Activated naive CD8-positive, alpha-beta T cell (primary cell): ENCODE data around the gene RTN4.

ENCODE experiments used
- H3K27ac Mint-ChIP-seq: one replicate; pipeline ENCODE4 v1.8.0; 2021; ENCODE audit warnings: mixed read lengths
- H3K27me3 Mint-ChIP-seq: one replicate; pipeline ENCODE4 v1.8.0; 2021; ENCODE audit warnings: mixed read lengths
- H3K36me3 Mint-ChIP-seq: one replicate; pipeline ENCODE4 v1.8.0; 2021; ENCODE audit warnings: mixed read lengths
- H3K4me1 Mint-ChIP-seq: one replicate; pipeline ENCODE4 v1.8.0; 2021; ENCODE audit warnings: low read depth, mixed read lengths
- H3K4me3 Mint-ChIP-seq: one replicate; pipeline ENCODE4 v1.8.0; 2021; ENCODE audit warnings: mild to moderate bottlenecking, mixed read lengths
- H3K9me3 Mint-ChIP-seq: one replicate; pipeline ENCODE4 v1.8.0; 2021; ENCODE audit warnings: low read depth, mixed read lengths

RTN4 gene

GRCh38 chr2:55030766-55031165, 19.5 kb downstream of the RTN4 start:
- H3K4me3 Mint-ChIP-seq: no peak overlapping the region
- no peak overlapping the region for H3K27ac Mint-ChIP-seq
- peaks cover 6% of the 10 kb centered on the region for H3K36me3 Mint-ChIP-seq
- H3K4me1 Mint-ChIP-seq: peaks cover 52% of the 10 kb centered on the region
- H3K9me3 Mint-ChIP-seq: peaks cover 6% of the 10 kb centered on the region
- no peaks in the 10 kb centered on the region for H3K27me3 Mint-ChIP-seq

- Mint-ChIP-seq H3K9me3 (no peaks in the 10 kb centered on the region), H3K36me3 (no peaks in the 10 kb centered on the region), H3K4me3 (no peak overlapping the region), H3K4me1 (peaks cover 38% of the 10 kb centered on the region), H3K27me3 (no peaks in the 10 kb centered on the region), H3K27ac (no peak overlapping the region)
Measured at GRCh38 chr2:55029098-55029497, 21.2 kb downstream of the RTN4 start.

GRCh38 chr2:55027226-55027625, 23.0 kb downstream of the RTN4 start:
- peaks cover 20% of the 10 kb centered on the region for H3K4me1 Mint-ChIP-seq
- no peak overlapping the region for H3K4me3 Mint-ChIP-seq
- H3K27me3 Mint-ChIP-seq: no peaks in the 10 kb centered on the region
- H3K36me3 Mint-ChIP-seq: no peaks in the 10 kb centered on the region
- H3K9me3 Mint-ChIP-seq: no peaks in the 10 kb centered on the region
- H3K27ac Mint-ChIP-seq: no peak overlapping the region

GRCh38 chr2:55026202-55026601, 24.0 kb downstream of the RTN4 start:
- H3K4me3 Mint-ChIP-seq: no peak overlapping the region
- H3K27ac Mint-ChIP-seq: no peak overlapping the region
- H3K4me1 Mint-ChIP-seq: peaks cover 12% of the 10 kb centered on the region
- no peaks in the 10 kb centered on the region for H3K36me3 Mint-ChIP-seq
- no peaks in the 10 kb centered on the region for H3K9me3 Mint-ChIP-seq
- no peaks in the 10 kb centered on the region for H3K27me3 Mint-ChIP-seq

- H3K4me3 Mint-ChIP-seq: no peak overlapping the region
- peaks cover under 1% of the 10 kb centered on the region for H3K36me3 Mint-ChIP-seq
- peaks cover 6% of the 10 kb centered on the region for H3K4me1 Mint-ChIP-seq
- no peaks in the 10 kb centered on the region for H3K9me3 Mint-ChIP-seq
- H3K27me3 Mint-ChIP-seq: no peaks in the 10 kb centered on the region
- H3K27ac Mint-ChIP-seq: no peak overlapping the region
Measured at GRCh38 chr2:55025627-55026026, 24.6 kb downstream of the RTN4 start.

GRCh38 chr2:55025082-55025481, 25.2 kb downstream of the RTN4 start:
- Mint-ChIP-seq H3K4me3 (no peak overlapping the region), H3K4me1 (peaks cover 4% of the 10 kb centered on the region), H3K27ac (no peak overlapping the region), H3K9me3 (no peaks in the 10 kb centered on the region), H3K27me3 (no peaks in the 10 kb centered on the region), H3K36me3 (peaks cover 5% of the 10 kb centered on the region)

- Mint-ChIP-seq H3K4me1 (peaks cover 25% of the 10 kb centered on the region), H3K36me3 (peaks cover 21% of the 10 kb centered on the region), H3K9me3 (peaks cover 8% of the 10 kb centered on the region), H3K4me3 (no peak overlapping the region), H3K27me3 (no peaks in the 10 kb centered on the region), H3K27ac (no peak overlapping the region)
Measured at GRCh38 chr2:55022476-55022875, 27.8 kb downstream of the RTN4 start.

GRCh38 chr2:55019526-55020258, 30.6 kb downstream of the RTN4 start:
- Mint-ChIP-seq H3K27ac (no peak overlapping the region), H3K4me3 (no peak overlapping the region), H3K27me3 (no peaks in the 10 kb centered on the region), H3K36me3 (peaks cover 24% of the 10 kb centered on the region), H3K4me1 (peaks cover 31% of the 10 kb centered on the region), H3K9me3 (peaks cover 11% of the 10 kb centered on the region)

- H3K4me1 Mint-ChIP-seq: peaks cover 34% of the 10 kb centered on the region
- H3K36me3 Mint-ChIP-seq: peaks cover 24% of the 10 kb centered on the region
- no peaks in the 10 kb centered on the region for H3K27me3 Mint-ChIP-seq
- peaks cover 11% of the 10 kb centered on the region for H3K9me3 Mint-ChIP-seq
- no peak overlapping the region for H3K4me3 Mint-ChIP-seq
- no peak overlapping the region for H3K27ac Mint-ChIP-seq
Measured at GRCh38 chr2:55018619-55019018, 31.6 kb downstream of the RTN4 start.

GRCh38 chr2:55017880-55018279, 32.4 kb downstream of the RTN4 start:
- Mint-ChIP-seq H3K4me3 (no peak overlapping the region), H3K27me3 (no peaks in the 10 kb centered on the region), H3K36me3 (peaks cover 24% of the 10 kb centered on the region), H3K9me3 (peaks cover 11% of the 10 kb centered on the region), H3K27ac (peak overlapping the region; percentile 25), H3K4me1 (peaks cover 41% of the 10 kb centered on the region)

GRCh38 chr2:55017428-55017827, 32.8 kb downstream of the RTN4 start:
- Mint-ChIP-seq H3K27me3 (no peaks in the 10 kb centered on the region), H3K27ac (no peak overlapping the region), H3K4me3 (no peak overlapping the region), H3K4me1 (peaks cover 46% of the 10 kb centered on the region), H3K36me3 (peaks cover 24% of the 10 kb centered on the region), H3K9me3 (peaks cover 11% of the 10 kb centered on the region)

GRCh38 chr2:55014962-55015939, 35.0 kb downstream of the RTN4 start:
- H3K36me3 Mint-ChIP-seq: peaks cover 21% of the 10 kb centered on the region
- H3K9me3 Mint-ChIP-seq: peaks cover 11% of the 10 kb centered on the region
- no peaks in the 10 kb centered on the region for H3K27me3 Mint-ChIP-seq
- H3K4me3 Mint-ChIP-seq: no peak overlapping the region
- H3K27ac Mint-ChIP-seq: peak overlapping the region; percentile 61
- H3K4me1 Mint-ChIP-seq: peaks cover 65% of the 10 kb centered on the region

GRCh38 chr2:55013936-55014335, 36.3 kb downstream of the RTN4 start:
- Mint-ChIP-seq H3K4me1 (peaks cover 63% of the 10 kb centered on the region), H3K27me3 (no peaks in the 10 kb centered on the region), H3K36me3 (peaks cover 10% of the 10 kb centered on the region), H3K9me3 (peaks cover 3% of the 10 kb centered on the region), H3K4me3 (no peak overlapping the region), H3K27ac (no peak overlapping the region)

GRCh38 chr2:55012672-55013484, 37.4 kb downstream of the RTN4 start:
- Mint-ChIP-seq H3K9me3 (peaks cover 3% of the 10 kb centered on the region), H3K36me3 (peaks cover 4% of the 10 kb centered on the region), H3K27ac (peak overlapping the region; percentile 67), H3K4me1 (peaks cover 63% of the 10 kb centered on the region), H3K27me3 (no peaks in the 10 kb centered on the region), H3K4me3 (no peak overlapping the region)
